ENCODE measurements around the gene KCTD15.

DNA sequence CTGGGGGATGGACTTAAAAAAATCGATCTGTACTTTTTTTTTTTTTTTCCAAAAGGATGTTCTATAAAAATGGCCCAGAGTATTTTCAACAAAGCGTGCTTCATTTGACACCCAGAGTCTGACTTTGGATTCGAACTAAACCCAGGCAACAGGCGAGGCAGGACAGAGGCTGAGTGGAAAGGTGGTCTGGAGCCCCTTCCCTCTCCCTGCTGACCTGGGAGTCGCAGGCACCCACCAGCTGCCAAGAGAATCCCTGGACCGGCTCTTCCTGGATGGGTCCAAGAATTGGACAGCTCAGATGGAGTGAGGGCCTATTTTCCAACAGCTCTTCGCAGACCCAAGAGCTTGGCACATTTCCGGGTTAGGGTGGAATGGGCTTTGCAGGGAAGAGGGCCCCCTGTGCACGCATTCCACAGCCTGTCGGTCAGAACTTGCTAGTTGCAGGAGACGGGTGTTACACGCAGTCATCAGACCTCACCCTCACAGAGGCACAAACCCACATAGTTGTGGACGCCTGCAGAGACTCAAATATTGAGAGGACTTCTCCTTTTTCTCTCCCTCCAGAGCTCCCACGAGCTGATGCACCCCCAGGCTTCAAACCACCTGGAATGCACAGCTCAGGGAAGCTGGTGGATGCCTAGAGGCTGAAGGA is 15.2 kb downstream of the KCTD15 start:
- TF ChIP-seq, protein P1, sequence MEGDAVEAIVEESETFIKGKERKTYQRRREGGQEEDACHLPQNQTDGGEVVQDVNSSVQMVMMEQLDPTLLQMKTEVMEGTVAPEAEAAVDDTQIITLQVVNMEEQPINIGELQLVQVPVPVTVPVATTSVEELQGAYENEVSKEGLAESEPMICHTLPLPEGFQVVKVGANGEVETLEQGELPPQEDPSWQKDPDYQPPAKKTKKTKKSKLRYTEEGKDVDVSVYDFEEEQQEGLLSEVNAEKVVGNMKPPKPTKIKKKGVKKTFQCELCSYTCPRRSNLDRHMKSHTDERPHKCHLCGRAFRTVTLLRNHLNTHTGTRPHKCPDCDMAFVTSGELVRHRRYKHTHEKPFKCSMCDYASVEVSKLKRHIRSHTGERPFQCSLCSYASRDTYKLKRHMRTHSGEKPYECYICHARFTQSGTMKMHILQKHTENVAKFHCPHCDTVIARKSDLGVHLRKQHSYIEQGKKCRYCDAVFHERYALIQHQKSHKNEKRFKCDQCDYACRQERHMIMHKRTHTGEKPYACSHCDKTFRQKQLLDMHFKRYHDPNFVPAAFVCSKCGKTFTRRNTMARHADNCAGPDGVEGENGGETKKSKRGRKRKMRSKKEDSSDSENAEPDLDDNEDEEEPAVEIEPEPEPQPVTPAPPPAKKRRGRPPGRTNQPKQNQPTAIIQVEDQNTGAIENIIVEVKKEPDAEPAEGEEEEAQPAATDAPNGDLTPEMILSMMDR (IDR thresholded peaks at IDR 0.05; ENCODE audit: borderline replicate concordance, extremely low read depth, low read length, poor library complexity, severe bottlenecking): no peak
- TF ChIP-seq EZH2 (IDR thresholded peaks at IDR 0.05; ENCODE audit: borderline replicate concordance, low read depth, low read length, severe bottlenecking): no peak

All from DND-41 (cell line).